CD14-positive monocyte (primary cell): ENCODE results near the gene PANX2. TPM values are rescaled to one million over a fixed set of nuclear protein-coding genes. Genes with fewer than 3 reads are reported as not detected.

Experiments used
- DNase-seq, 3 donors: peaks; one replicate each; pipeline ENCODE4 v3.0.0-alpha.2; 2011 to 2022
- H2AFZ ChIP-seq: 2 replicates; pipeline ENCODE4 v1.6.0; 2012; ENCODE audit warnings: mild to moderate bottlenecking, low read depth, low read length, inconsistent platforms; ENCODE audit not compliant: insufficient read depth, poor library complexity, severe bottlenecking
- H3K27ac ChIP-seq, 2 donors: 1 replicate in 1 of 2; 2 replicates in 1 of 2; pipeline ENCODE4 v1.5.1; 2012 to 2013; ENCODE audit warnings: low read length in 2 of 2, control low read depth in 1 of 2, inconsistent platforms in 1 of 2, low read depth in 1 of 2, mild to moderate bottlenecking in 1 of 2
- H3K27me3 ChIP-seq, 2 donors: one replicate each; pipeline versions ENCODE4 v1.6.0 to v1.6.1; 2011 to 2013; ENCODE audit warnings: low read length in 2 of 2; ENCODE audit not compliant: control insufficient read depth in 2 of 2, insufficient read depth in 2 of 2
- H3K36me3 ChIP-seq, 2 donors: replicated peaks in 1 of 2; 1 replicate in 1 of 2; 2 replicates in 1 of 2; pipeline versions ENCODE4 v1.5.1 to v1.6.1; 2012 to 2013; ENCODE audit warnings: low read length in 2 of 2, control low read depth in 1 of 2, inconsistent platforms in 1 of 2, mild to moderate bottlenecking in 1 of 2; ENCODE audit not compliant: insufficient read depth in 2 of 2, control insufficient read depth in 1 of 2
- H3K4me1 ChIP-seq, 2 donors: 1 replicate in 1 of 2; 2 replicates in 1 of 2; pipeline versions ENCODE4 v1.5.1 to v1.6.1; 2012 to 2013; ENCODE audit warnings: low read length in 2 of 2, control low read depth in 1 of 2, inconsistent platforms in 1 of 2, mild to moderate bottlenecking in 1 of 2, moderate library complexity in 1 of 2; ENCODE audit not compliant: insufficient read depth in 2 of 2, control insufficient read depth in 1 of 2
- H3K4me2 ChIP-seq: replicated peaks from 2 replicates; pipeline ENCODE3; 2012; ENCODE audit warnings: low read length, moderate library complexity, mild to moderate bottlenecking; ENCODE audit not compliant: poor library complexity, severe bottlenecking; ENCODE audit errors: extremely low read depth
- H3K4me3 ChIP-seq, 3 experiments: fragments of 200-600 bp in 1 of 3; sonication (generic) in 1 of 3; replicated peaks in 1 of 3; 1 replicate in 2 of 3; 2 replicates in 1 of 3; pipeline ENCODE4 v1.5.1; 2011 to 2013; ENCODE audit warnings: low read length in 3 of 3, mild to moderate bottlenecking in 3 of 3, control low read depth in 2 of 3, low read depth in 2 of 3, inconsistent platforms in 1 of 3, moderate library complexity in 1 of 3
- H3K79me2 ChIP-seq: 2 replicates; pipeline ENCODE4 v1.6.0; 2012; ENCODE audit warnings: mild to moderate bottlenecking, control low read depth, inconsistent platforms, low read length, moderate library complexity; ENCODE audit not compliant: insufficient read depth
- H3K9ac ChIP-seq: 2 replicates; pipeline ENCODE4 v1.6.0; 2017; ENCODE audit warnings: low read length, mild to moderate bottlenecking; ENCODE audit not compliant: insufficient read depth, poor library complexity, severe bottlenecking
- H3K9me3 ChIP-seq, 2 donors: replicated peaks in 1 of 2; 1 replicate in 1 of 2; 2 replicates in 1 of 2; pipeline versions ENCODE4 v1.5.1 to v1.6.1; 2012 to 2013; ENCODE audit warnings: low read length in 2 of 2, control low read depth in 1 of 2; ENCODE audit not compliant: control insufficient read depth in 1 of 2, insufficient read depth in 1 of 2
- H4K20me1 ChIP-seq: 2 replicates; pipeline ENCODE4 v1.6.0; 2012; ENCODE audit warnings: mild to moderate bottlenecking, low read length, control low read depth, moderate library complexity; ENCODE audit not compliant: insufficient read depth
- H3K27ac Mint-ChIP-seq, 7 donors: one replicate each; pipeline ENCODE4 v1.8.0; 2020; ENCODE audit warnings: mild to moderate bottlenecking in 7 of 7, mixed read lengths in 7 of 7, moderate library complexity in 6 of 7, inconsistent platforms in 2 of 7
- H3K27me3 Mint-ChIP-seq, 3 donors: one replicate each; pipeline ENCODE4 v1.8.0; 2021 to 2022; ENCODE audit warnings: low read depth in 3 of 3, mild to moderate bottlenecking in 3 of 3, mixed read lengths in 3 of 3, moderate library complexity in 3 of 3, inconsistent platforms in 1 of 3
- H3K36me3 Mint-ChIP-seq, 2 donors: one replicate each; pipeline ENCODE4 v1.8.0; 2020; ENCODE audit warnings: mixed read lengths in 2 of 2, inconsistent platforms in 1 of 2, mild to moderate bottlenecking in 1 of 2
- H3K4me1 Mint-ChIP-seq: one replicate; pipeline ENCODE4 v1.8.0; 2020; ENCODE audit warnings: mild to moderate bottlenecking, mixed read lengths
- H3K4me3 Mint-ChIP-seq, 2 donors: one replicate each; pipeline ENCODE4 v1.8.0; 2020; ENCODE audit warnings: mild to moderate bottlenecking in 2 of 2, mixed read lengths in 2 of 2, moderate library complexity in 1 of 2
- H3K9me3 Mint-ChIP-seq, 7 donors: one replicate each; pipeline ENCODE4 v1.8.0; 2020 to 2022; ENCODE audit warnings: mixed read lengths in 7 of 7, mild to moderate bottlenecking in 6 of 7, moderate library complexity in 6 of 7, inconsistent platforms in 2 of 7
- WGBS: methylation state at CpG from one replicate; pipeline ENCODE4 v1.1.5; 2013; ENCODE audit warnings: missing lambda C conversion rate; ENCODE audit not compliant: insufficient coverage; 5-methylcytosine and 5-hydroxymethylcytosine counted together
- intact Hi-C, 2 donors: fragments of 100-400 bp; cut with micrococcal nuclease; formaldehyde crosslinking; loops; one replicate each; pipeline versions ENCODE4 v1.15.0 to v1.15.1; 2023
- polyA plus RNA-seq, 3 donors: library from polyadenylated mRNA; depleted of rRNA in 1 of 3; unstranded in 2 of 3; stranded (reverse) in 1 of 3; fragments of 300-500 nt in 2 of 3; fragments of >200 nt in 1 of 3; fragmentation: Illumina TruSeq in 2 of 3; gene quantifications; 1 replicate in 2 of 3; 2 replicates in 1 of 3; pipeline ENCODE4 v1.2.3, GENCODE V29; 2012 to 2021
- TF ChIP-seq, protein P1 (sequence below): fragments of 200-600 bp; IDR thresholded peaks from one replicate; pipeline ENCODE4 v1.8.0; 2022; ENCODE audit warnings: antibody characterized with exemption, mild to moderate bottlenecking

The PANX2 gene
- polyA plus RNA-seq, 3 donors: 0.05 to 6.0 TPM; not detected in 1

DNA sequence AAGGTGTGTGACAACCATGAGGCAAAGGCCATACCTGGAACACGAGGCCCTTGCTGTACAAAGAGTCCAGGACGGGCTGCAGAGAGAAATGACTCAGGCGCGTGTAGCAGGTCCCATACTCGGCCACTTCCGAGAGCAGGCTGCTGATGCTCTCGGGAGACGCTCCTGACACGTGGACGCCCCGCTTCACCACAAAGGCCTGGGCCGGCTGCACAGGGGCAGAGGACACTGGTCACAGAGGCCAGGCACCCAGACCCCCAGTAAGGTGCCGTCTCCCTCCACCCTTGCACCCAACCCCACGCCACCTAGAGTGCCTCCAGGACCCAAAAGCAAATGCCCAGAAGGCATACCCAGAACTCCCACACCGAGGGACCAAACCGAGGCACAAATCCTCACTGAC lies 58.8 kb downstream of the PANX2 start:
- Histone ChIP-seq H3K27ac (no peak overlapping the region), H3K9me3 (no peaks in the 10 kb centered on the region), H3K9ac (no peak overlapping the region), H4K20me1 (peaks cover 11% of the 10 kb centered on the region), H3K4me2 (no peak overlapping the region), H3K36me3 (peaks cover 54 to 74% of the 10 kb centered on the region in 2 donors), H3K79me2 (no peaks in the 10 kb centered on the region), H3K4me1 (no peaks in the 10 kb centered on the region), H3K27me3 (no peaks in the 10 kb centered on the region), H3K4me3 (no peak overlapping the region), H2AFZ (no peak overlapping the region)
- H3K27ac Mint-ChIP-seq: peak overlapping the region in 1 of 7 donors; percentile 15
- peaks cover 0 to 2% (median 0%) of the 10 kb centered on the region in 3 donors for H3K27me3 Mint-ChIP-seq
- 99% methylated on average over 12 of the region's 16 CpGs for WGBS
- intact Hi-C loops: no loop called here
- peaks cover 53 to 88% of the 10 kb centered on the region in 2 donors for H3K36me3 Mint-ChIP-seq
- H3K4me1 Mint-ChIP-seq: no peaks in the 10 kb centered on the region
- no peak overlapping the region for H3K4me3 Mint-ChIP-seq
- no peak for DNase-seq
- TF ChIP-seq, protein P1, sequence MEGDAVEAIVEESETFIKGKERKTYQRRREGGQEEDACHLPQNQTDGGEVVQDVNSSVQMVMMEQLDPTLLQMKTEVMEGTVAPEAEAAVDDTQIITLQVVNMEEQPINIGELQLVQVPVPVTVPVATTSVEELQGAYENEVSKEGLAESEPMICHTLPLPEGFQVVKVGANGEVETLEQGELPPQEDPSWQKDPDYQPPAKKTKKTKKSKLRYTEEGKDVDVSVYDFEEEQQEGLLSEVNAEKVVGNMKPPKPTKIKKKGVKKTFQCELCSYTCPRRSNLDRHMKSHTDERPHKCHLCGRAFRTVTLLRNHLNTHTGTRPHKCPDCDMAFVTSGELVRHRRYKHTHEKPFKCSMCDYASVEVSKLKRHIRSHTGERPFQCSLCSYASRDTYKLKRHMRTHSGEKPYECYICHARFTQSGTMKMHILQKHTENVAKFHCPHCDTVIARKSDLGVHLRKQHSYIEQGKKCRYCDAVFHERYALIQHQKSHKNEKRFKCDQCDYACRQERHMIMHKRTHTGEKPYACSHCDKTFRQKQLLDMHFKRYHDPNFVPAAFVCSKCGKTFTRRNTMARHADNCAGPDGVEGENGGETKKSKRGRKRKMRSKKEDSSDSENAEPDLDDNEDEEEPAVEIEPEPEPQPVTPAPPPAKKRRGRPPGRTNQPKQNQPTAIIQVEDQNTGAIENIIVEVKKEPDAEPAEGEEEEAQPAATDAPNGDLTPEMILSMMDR: no peak
- peaks cover 0 to 1% (median 0%) of the 10 kb centered on the region in 7 donors for H3K9me3 Mint-ChIP-seq

Other genes with a start within 250 kb of the PANX2 start
- 100 to 1,000 TPM in 1 of 3 donors, 10 to 100 TPM in 2; 38.8 to 135 (median 40.4) TPM for gene PIM3, start 210.0 kb upstream of the PANX2 start, polyA plus RNA-seq
- not detected for gene IL17REL, start 158.0 kb upstream of the PANX2 start, polyA plus RNA-seq
- not detected for gene TTLL8, start 112.4 kb upstream of the PANX2 start, polyA plus RNA-seq
- gene MLC1, start 85.3 kb upstream of the PANX2 start, polyA plus RNA-seq: 1 to 10 TPM; 1.6 to 3.6 (median 1.8) TPM
- gene MOV10L1, start 80.7 kb upstream of the PANX2 start, polyA plus RNA-seq: under 1 TPM in 2 of 3 donors, not detected in 1; 0.18 to 0.35 TPM
- gene TRABD, start 15.2 kb downstream of the PANX2 start, polyA plus RNA-seq: 100 to 1,000 TPM in 1 of 3 donors, 10 to 100 TPM in 2; 34.5 to 240 (median 39.3) TPM
- gene SELENOO, start 30.3 kb downstream of the PANX2 start, polyA plus RNA-seq: 10 to 100 TPM in 1 of 3 donors, 1 to 10 TPM in 2; 2.7 to 76.9 (median 8.7) TPM
- gene TUBGCP6, start 74.3 kb downstream of the PANX2 start, polyA plus RNA-seq: 10 to 100 TPM in 1 of 3 donors, 1 to 10 TPM in 2; 3.7 to 72.8 (median 4.3) TPM
- 100 to 1,000 TPM in 1 of 3 donors, 10 to 100 TPM in 1, 1 to 10 TPM in 1; 9.2 to 148 (median 13.7) TPM for gene HDAC10, start 80.5 kb downstream of the PANX2 start, polyA plus RNA-seq
- 1 to 10 TPM in 1 of 3 donors, under 1 TPM in 2; 0.06 to 3.2 (median 0.13) TPM for gene MAPK12, start 91.0 kb downstream of the PANX2 start, polyA plus RNA-seq
- gene MAPK11, start 99.6 kb downstream of the PANX2 start, polyA plus RNA-seq: under 1 TPM in 1 of 3 donors, not detected in 2; 0.81 TPM
- 100 to 1,000 TPM in 1 of 3 donors, 10 to 100 TPM in 2; 38.2 to 368 (median 70.5) TPM for gene PLXNB2, start 136.9 kb downstream of the PANX2 start, polyA plus RNA-seq
- 10 to 100 TPM in 1 of 3 donors, 1 to 10 TPM in 2; 1.7 to 10.6 (median 2.1) TPM for gene DENND6B, start 156.3 kb downstream of the PANX2 start, polyA plus RNA-seq
- 10 to 100 TPM in 2 of 3 donors, 1 to 10 TPM in 1; 9.1 to 74.5 (median 10.3) TPM for gene PPP6R2, start 172.6 kb downstream of the PANX2 start, polyA plus RNA-seq